Tibial nerve (tissue), 4 donors: Measurements from ENCODE around the gene SYN1.

Experiments used
- CTCF ChIP-seq, 5 experiments: fragments of 200-600 bp in 3 of 5; fragments of 450-650 bp in 2 of 5; sonication (generic) in 3 of 5; IDR thresholded peaks; one replicate each; pipeline ENCODE4 v1.5.1; 2016 to 2019; ENCODE audit warnings: antibody characterized with exemption in 5 of 5, mild to moderate bottlenecking in 3 of 5, moderate library complexity in 2 of 5
- EP300 ChIP-seq, 2 donors: sonication (generic); formaldehyde crosslinking; IDR thresholded peaks; one replicate each; pipeline ENCODE4 v1.6.1; 2017; ENCODE audit warnings: antibody characterized with exemption in 2 of 2, mild to moderate bottlenecking in 1 of 2

DNA sequence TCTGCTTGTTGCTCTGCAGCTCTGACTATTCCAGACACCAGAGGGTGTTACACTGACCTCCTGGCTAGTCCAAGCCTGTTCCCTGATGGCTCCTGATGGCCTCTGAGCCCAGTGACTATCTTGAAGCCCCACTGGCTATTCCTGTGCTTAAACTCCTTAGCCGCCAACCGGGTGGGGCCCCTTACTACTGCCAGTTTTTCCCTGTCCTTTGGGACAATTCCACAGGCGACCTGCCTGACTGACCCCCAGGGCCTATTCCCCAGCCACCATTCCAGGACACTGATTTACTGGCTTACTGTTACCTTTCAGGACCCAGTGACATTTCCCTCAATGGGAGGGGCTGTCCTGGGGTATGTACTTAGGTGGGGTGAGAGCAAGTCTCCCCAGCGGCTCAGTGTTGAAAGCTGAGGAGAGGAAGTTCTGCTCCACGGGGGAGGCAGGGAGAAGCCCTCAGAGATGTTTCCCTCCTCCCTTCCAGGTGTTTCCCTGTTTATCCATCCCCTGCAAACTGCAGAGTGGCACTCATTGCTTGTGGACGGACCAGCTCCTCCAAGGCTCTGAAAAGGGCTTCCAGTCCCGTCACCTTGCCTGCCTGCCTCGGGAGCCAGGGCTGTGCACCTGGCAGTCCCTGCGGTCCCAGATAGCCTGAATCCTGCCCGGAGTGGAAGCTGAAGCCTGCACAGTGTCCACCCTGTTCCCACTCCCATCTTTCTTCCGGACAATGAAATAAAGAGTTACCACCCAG lies 33.4 kb downstream of the SYN1 start:
- TF ChIP-seq EP300 (IDR thresholded peaks at IDR 0.05) (no peak), CTCF (IDR thresholded peaks at IDR 0.05) (no peak)
